K562 (cell line): ENCODE measurements around the gene STRADB. TPM values are rescaled to one million over a fixed set of nuclear protein-coding genes. Genes with fewer than 3 reads are reported as not detected.

Experiments used
- ATAC-seq: fragments of 200-7000 bp; cut with Tn5 transposase; 3 replicates; pipeline ENCODE4 v1.9.1; 2020; ENCODE audit warnings: moderate library complexity
- BruUV-seq: library from RNA; stranded (reverse); fragments of 400-500 nt; replicated peaks from 2 replicates; lab custom pipeline; 2021; lab: Mats Ljungman, UMichigan
- CTCF ChIA-PET: fragments of 300-600 bp; formaldehyde crosslinking; extraction: SDS; loops from one replicate; lab custom pipeline; 2021; ENCODE audit warnings: low intra/inter-chr PET ratio; lab: Yijun Ruan, JAX
- POLR2A ChIA-PET: fragments of 300-600, 350-650 bp; sonication (Branson Sonifier 250); formaldehyde crosslinking; extraction: SDS; loops from one replicate; lab custom pipeline; 2021; ENCODE audit warnings: antibody characterized with exemption, inconsistent platforms; lab: Yijun Ruan, JAX
- DNase-seq, 4 experiments: peaks; one replicate each; pipeline versions ENCODE4 v3.0.0 to v3.0.0-alpha.2; 2011 to 2018; ENCODE audit warnings: low spot score in 3 of 4, mixed read lengths in 3 of 4; ENCODE audit errors: extremely low read depth in 1 of 4
- FAIRE-seq: peaks from 2 replicates; lab custom pipeline; 2011; peaks lifted over from hg19 to GRCh38; lab: Jason Lieb, UNC
- H2AFZ ChIP-seq: 2 replicates; pipeline ENCODE4 v1.6.0; 2011; ENCODE audit warnings: low read depth, low read length, control low read depth, inconsistent platforms
- H3K27ac ChIP-seq: fragments of 200-600 bp; 3 replicates; pipeline ENCODE4 v1.8.0; 2011; ENCODE audit warnings: low read depth, mild to moderate bottlenecking, control low read depth, inconsistent platforms, low read length, moderate library complexity, mixed read lengths; ENCODE audit errors: extremely low read depth
- H3K27me3 ChIP-seq, 2 experiments: fragments of 300-600 bp in 1 of 2; 2 replicates in 1 of 2; 3 replicates in 1 of 2; pipeline versions ENCODE4 v1.6.0 to v1.8.0; 2011; ENCODE audit warnings: inconsistent platforms in 2 of 2, low read length in 2 of 2, mild to moderate bottlenecking in 1 of 2, mixed read lengths in 1 of 2, moderate library complexity in 1 of 2; ENCODE audit not compliant: control insufficient read depth in 2 of 2, insufficient read depth in 2 of 2
- H3K36me3 ChIP-seq: fragments of 300-600 bp; 3 replicates; pipeline ENCODE4 v1.8.0; 2011; ENCODE audit warnings: mild to moderate bottlenecking, low read length, inconsistent platforms; ENCODE audit not compliant: control insufficient read depth, insufficient read depth
- H3K4me1 ChIP-seq, 2 experiments: fragments of 200-600 bp in 1 of 2; replicated peaks in 1 of 2; 2 replicates in 1 of 2; 3 replicates in 1 of 2; pipeline versions ENCODE4 v1.5.1 to v1.8.0; 2011; ENCODE audit warnings: inconsistent platforms in 2 of 2, low read length in 2 of 2, mild to moderate bottlenecking in 1 of 2, mixed read lengths in 1 of 2, moderate library complexity in 1 of 2; ENCODE audit not compliant: control insufficient read depth in 2 of 2, insufficient read depth in 2 of 2
- H3K4me2 ChIP-seq: 2 replicates; pipeline ENCODE4 v1.6.1; 2011; ENCODE audit warnings: low read length, control low read depth, inconsistent platforms, mixed read lengths; ENCODE audit not compliant: insufficient read depth
- H3K4me3 ChIP-seq: fragments of 200-600 bp; sonication (generic), shearing (Covaris generic); 2 replicates; pipeline ENCODE4 v1.5.1; 2016; ENCODE audit warnings: control low read depth, inconsistent platforms
- H3K79me2 ChIP-seq: fragments of 200-600 bp; 3 replicates; pipeline ENCODE4 v1.8.0; 2011; ENCODE audit warnings: low read length, inconsistent platforms; ENCODE audit not compliant: control insufficient read depth, insufficient read depth
- H3K9ac ChIP-seq, 2 experiments: 2 replicates each; pipeline versions ENCODE4 v1.6.0 to v1.6.1; 2011; ENCODE audit warnings: low read depth in 2 of 2, low read length in 2 of 2, control low read depth in 1 of 2, inconsistent platforms in 1 of 2, mild to moderate bottlenecking in 1 of 2, mixed read lengths in 1 of 2; ENCODE audit not compliant: insufficient read depth in 1 of 2
- H3K9me1 ChIP-seq: one replicate; pipeline ENCODE4 v1.6.0; 2011; ENCODE audit warnings: inconsistent platforms, mild to moderate bottlenecking, low read length, moderate library complexity; ENCODE audit not compliant: control insufficient read depth, insufficient read depth
- H3K9me3 ChIP-seq: replicated peaks from 2 replicates; pipeline ENCODE4 v1.5.1; 2011; ENCODE audit warnings: low read depth, low read length, inconsistent platforms; ENCODE audit not compliant: control insufficient read depth, insufficient read depth
- H4K20me1 ChIP-seq: replicated peaks from 2 replicates; pipeline ENCODE4 v1.6.1; 2011; ENCODE audit warnings: low read length, inconsistent platforms, mixed read lengths; ENCODE audit not compliant: control insufficient read depth, insufficient read depth
- DDX20 ChIP-seq: fragments of 450-650 bp; IDR thresholded peaks from 2 replicates; pipeline ENCODE4 v1.6.1; 2016; ENCODE audit warnings: missing genetic modification characterization, low read depth, mild to moderate bottlenecking, missing compliant biosample characterization, moderate library complexity
- KDM2B ChIP-seq: fragments of 250-450 bp; sonication (Bioruptor Pico); IDR thresholded peaks from 2 replicates; pipeline ENCODE4 v1.8.0; 2021; ENCODE audit warnings: mild to moderate bottlenecking, moderate library complexity
- LEF1 ChIP-seq: fragments of 450-650 bp; IDR thresholded peaks from 2 replicates; pipeline ENCODE4 v1.6.1; 2016; ENCODE audit warnings: mild to moderate bottlenecking
- NR3C1 ChIP-seq: sonication (generic); formaldehyde crosslinking; IDR thresholded peaks from 2 replicates; pipeline ENCODE4 v1.8.1; 2022; ENCODE audit warnings: missing genetic modification reagents
- RUNX1 ChIP-seq: sonication (generic); IDR thresholded peaks from 2 replicates; pipeline ENCODE4 v1.6.1; 2016; ENCODE audit warnings: antibody characterized with exemption, low read depth
- SMARCB1 ChIP-seq: IDR thresholded peaks from 2 replicates; pipeline ENCODE4 v1.6.1; 2011; ENCODE audit warnings: improper control_type of control experiment, low read depth; ENCODE audit not compliant: insufficient read length
- TRIM28 ChIP-seq: fragments of 450-650 bp; IDR thresholded peaks from 2 replicates; pipeline ENCODE4 v1.6.1; 2017
- ZNF347 ChIP-seq: fragments of 450-650 bp; formaldehyde crosslinking; IDR thresholded peaks from 2 replicates; pipeline ENCODE4 v1.4.0; 2020; ENCODE audit warnings: low read depth, mild to moderate bottlenecking, moderate library complexity
- ZSCAN32 ChIP-seq: fragments of 450-650 bp; formaldehyde crosslinking; IDR thresholded peaks from 2 replicates; pipeline ENCODE4 v1.4.0; 2020; ENCODE audit warnings: mild to moderate bottlenecking, moderate library complexity
- WGBS: fragments of 100-300 bp; shearing (Covaris generic); methylation state at CpG from one replicate; pipeline ENCODE4 v1.1.6; 2016; ENCODE audit warnings: low coverage, mixed read lengths; ENCODE audit not compliant: insufficient coverage; ENCODE audit errors: missing lambda C conversion rate; 5-methylcytosine and 5-hydroxymethylcytosine counted together
- in situ Hi-C: fragments of 300-500 bp; cut with MboI; formaldehyde crosslinking; loops from 4 replicates; pipeline ENCODE4 v1.15.0; 2018; ENCODE audit warnings: inconsistent platforms, mixed read lengths
- intact Hi-C: fragments of 100-400 bp; cut with micrococcal nuclease; formaldehyde crosslinking; loops from 2 replicates; pipeline ENCODE4 v1.14.2; 2022
- polyA plus RNA-seq, 8 experiments: library from polyadenylated mRNA; depleted of rRNA in 4 of 8; stranded (reverse) in 5 of 8; unstranded in 3 of 8; fragments of >200 nt; fragmentation: Nextera tagmentation in 2 of 8; fragmentation: Illumina TruSeq in 1 of 8; extraction: Ambion mirVana in 2 of 8; extraction: Trizol in 1 of 8; gene quantifications; 2 replicates each; pipeline versions ENCODE4 v1.2.1 to v1.2.3, GENCODE V29; 2011 to 2014; ENCODE audit warnings: inconsistent platforms in 1 of 8, missing spikeins in 1 of 8
- total RNA-seq, 7 experiments: library from RNA; depleted of rRNA in 6 of 7; stranded (reverse); fragments of >200 nt in 6 of 7; fragmentation: Illumina TruSeq in 2 of 7; extraction: Trizol in 2 of 7; gene quantifications; 2 replicates each; pipeline versions ENCODE4 v1.2.1 to v1.2.3, GENCODE V29; 2011 to 2021; ENCODE audit warnings: low replicate concordance in 1 of 7
- TF ChIP-seq, protein P1 (sequence below): sonication (generic); formaldehyde crosslinking; IDR thresholded peaks from 2 replicates; pipeline ENCODE4 v1.8.1; 2022; ENCODE audit warnings: missing genetic modification reagents
- TF ChIP-seq, protein P2 (sequence below): fragments of 250-450 bp; sonication (Bioruptor Pico); IDR thresholded peaks from 2 replicates; pipeline ENCODE4 v1.5.0; 2021
- TF ChIP-seq, protein P3 (sequence below): fragments of 450-650 bp; conservative IDR thresholded peaks from 2 replicates; pipeline ENCODE4 v1.6.1; 2016; ENCODE audit warnings: missing genetic modification characterization, low read depth, mild to moderate bottlenecking, control low read depth, missing compliant biosample characterization
- TF ChIP-seq, protein P4 (sequence below): fragments of 450-650 bp; IDR thresholded peaks from 2 replicates; pipeline ENCODE4 v1.6.1; 2018; ENCODE audit not compliant: partially characterized antibody
- TF ChIP-seq, protein P5 (sequence below): sonication (generic); formaldehyde crosslinking; IDR thresholded peaks from 2 replicates; pipeline ENCODE4 v1.5.0; 2020; ENCODE audit warnings: missing genetic modification reagents

Gene STRADB
- total and polyA plus RNA-seq, 9 of the 15 experiments (the other 6 are each of a cell fraction or from before 2014, with no cell fraction given): 6.9 to 30.6 (median 15.7) TPM

DNA sequence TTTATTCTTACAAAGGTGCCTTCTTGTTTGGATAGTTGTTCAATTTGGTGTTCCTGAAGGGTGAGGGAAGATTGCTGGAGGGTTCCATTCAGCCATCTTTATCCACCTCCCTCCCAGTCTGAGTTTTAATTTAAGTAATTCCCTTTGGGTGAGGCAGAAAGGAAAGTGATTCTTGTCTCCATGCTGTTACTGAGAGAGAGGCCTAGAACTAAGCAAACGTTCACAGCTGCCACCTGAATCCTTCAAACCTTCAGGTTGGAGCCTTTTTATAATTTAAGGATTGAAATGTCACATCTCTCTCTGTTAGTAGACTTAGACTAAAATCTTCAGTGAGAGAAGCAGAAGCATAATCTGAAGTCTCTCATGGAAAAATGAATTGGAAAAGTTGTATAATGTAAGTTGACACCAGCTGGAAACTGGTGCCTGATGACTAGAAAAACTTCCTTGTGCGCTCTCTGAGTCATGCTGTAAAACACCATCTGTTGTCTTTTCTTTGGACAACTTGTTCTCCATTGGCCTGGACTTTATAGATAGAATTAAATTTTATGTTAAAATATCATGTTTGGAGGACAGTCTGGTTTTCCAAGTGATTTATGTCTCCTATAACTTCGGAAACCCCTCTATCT lies 14.6 kb downstream of the STRADB start:
- H3K9me1 ChIP-seq: no peaks in the 10 kb centered on the region
- no TSS peak for BruUV-seq
- in situ Hi-C loops: no loop called here
- TF ChIP-seq RUNX1: no peak
- TF ChIP-seq, protein P1, sequence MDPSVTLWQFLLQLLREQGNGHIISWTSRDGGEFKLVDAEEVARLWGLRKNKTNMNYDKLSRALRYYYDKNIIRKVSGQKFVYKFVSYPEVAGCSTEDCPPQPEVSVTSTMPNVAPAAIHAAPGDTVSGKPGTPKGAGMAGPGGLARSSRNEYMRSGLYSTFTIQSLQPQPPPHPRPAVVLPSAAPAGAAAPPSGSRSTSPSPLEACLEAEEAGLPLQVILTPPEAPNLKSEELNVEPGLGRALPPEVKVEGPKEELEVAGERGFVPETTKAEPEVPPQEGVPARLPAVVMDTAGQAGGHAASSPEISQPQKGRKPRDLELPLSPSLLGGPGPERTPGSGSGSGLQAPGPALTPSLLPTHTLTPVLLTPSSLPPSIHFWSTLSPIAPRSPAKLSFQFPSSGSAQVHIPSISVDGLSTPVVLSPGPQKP (CRISPR knock-in tag): no peak
- no peak for TF ChIP-seq LEF1
- TF ChIP-seq, protein P2, sequence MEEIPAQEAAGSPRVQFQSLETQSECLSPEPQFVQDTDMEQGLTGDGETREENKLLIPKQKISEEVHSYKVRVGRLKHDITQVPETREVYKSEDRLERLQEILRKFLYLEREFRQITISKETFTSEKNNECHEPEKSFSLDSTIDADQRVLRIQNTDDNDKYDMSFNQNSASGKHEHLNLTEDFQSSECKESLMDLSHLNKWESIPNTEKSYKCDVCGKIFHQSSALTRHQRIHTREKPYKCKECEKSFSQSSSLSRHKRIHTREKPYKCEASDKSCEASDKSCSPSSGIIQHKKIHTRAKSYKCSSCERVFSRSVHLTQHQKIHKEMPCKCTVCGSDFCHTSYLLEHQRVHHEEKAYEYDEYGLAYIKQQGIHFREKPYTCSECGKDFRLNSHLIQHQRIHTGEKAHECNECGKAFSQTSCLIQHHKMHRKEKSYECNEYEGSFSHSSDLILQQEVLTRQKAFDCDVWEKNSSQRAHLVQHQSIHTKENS (CRISPR knock-in tag): no peak
- TF ChIP-seq, protein P3, sequence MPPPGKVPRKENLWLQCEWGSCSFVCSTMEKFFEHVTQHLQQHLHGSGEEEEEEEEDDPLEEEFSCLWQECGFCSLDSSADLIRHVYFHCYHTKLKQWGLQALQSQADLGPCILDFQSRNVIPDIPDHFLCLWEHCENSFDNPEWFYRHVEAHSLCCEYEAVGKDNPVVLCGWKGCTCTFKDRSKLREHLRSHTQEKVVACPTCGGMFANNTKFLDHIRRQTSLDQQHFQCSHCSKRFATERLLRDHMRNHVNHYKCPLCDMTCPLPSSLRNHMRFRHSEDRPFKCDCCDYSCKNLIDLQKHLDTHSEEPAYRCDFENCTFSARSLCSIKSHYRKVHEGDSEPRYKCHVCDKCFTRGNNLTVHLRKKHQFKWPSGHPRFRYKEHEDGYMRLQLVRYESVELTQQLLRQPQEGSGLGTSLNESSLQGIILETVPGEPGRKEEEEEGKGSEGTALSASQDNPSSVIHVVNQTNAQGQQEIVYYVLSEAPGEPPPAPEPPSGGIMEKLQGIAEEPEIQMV (tag): no peak
- TF ChIP-seq NR3C1 (CRISPR knock-in tag): no peak
- TF ChIP-seq TRIM28: no peak
- TF ChIP-seq DDX20: no peak
- TF ChIP-seq ZNF347 (CRISPR knock-in tag): no peak
- TF ChIP-seq ZSCAN32: no peak
- no peak for TF ChIP-seq SMARCB1
- TF ChIP-seq, protein P4, sequence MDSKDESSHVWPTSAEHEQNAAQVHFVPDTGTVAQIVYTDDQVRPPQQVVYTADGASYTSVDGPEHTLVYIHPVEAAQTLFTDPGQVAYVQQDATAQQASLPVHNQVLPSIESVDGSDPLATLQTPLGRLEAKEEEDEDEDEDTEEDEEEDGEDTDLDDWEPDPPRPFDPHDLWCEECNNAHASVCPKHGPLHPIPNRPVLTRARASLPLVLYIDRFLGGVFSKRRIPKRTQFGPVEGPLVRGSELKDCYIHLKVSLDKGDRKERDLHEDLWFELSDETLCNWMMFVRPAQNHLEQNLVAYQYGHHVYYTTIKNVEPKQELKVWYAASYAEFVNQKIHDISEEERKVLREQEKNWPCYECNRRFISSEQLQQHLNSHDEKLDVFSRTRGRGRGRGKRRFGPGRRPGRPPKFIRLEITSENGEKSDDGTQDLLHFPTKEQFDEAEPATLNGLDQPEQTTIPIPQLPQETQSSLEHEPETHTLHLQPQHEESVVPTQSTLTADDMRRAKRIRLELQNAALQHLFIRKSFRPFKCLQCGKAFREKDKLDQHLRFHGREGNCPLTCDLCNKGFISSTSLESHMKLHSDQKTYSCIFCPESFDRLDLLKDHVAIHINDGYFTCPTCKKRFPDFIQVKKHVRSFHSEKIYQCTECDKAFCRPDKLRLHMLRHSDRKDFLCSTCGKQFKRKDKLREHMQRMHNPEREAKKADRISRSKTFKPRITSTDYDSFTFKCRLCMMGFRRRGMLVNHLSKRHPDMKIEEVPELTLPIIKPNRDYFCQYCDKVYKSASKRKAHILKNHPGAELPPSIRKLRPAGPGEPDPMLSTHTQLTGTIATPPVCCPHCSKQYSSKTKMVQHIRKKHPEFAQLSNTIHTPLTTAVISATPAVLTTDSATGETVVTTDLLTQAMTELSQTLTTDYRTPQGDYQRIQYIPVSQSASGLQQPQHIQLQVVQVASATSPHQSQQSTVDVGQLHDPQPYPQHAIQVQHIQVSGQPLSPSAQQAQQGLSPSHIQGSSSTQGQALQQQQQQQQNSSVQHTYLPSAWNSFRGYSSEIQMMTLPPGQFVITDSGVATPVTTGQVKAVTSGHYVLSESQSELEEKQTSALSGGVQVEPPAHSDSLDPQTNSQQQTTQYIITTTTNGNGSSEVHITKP: no peak
- TF ChIP-seq, protein P5, sequence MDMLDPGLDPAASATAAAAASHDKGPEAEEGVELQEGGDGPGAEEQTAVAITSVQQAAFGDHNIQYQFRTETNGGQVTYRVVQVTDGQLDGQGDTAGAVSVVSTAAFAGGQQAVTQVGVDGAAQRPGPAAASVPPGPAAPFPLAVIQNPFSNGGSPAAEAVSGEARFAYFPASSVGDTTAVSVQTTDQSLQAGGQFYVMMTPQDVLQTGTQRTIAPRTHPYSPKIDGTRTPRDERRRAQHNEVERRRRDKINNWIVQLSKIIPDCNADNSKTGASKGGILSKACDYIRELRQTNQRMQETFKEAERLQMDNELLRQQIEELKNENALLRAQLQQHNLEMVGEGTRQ (CRISPR knock-in tag): no peak
- TF ChIP-seq KDM2B (CRISPR knock-in tag): no peak

More for the DNA sequence above, 14.6 kb downstream of the STRADB start:
- Histone ChIP-seq H4K20me1 (no peaks in the 10 kb centered on the region), H3K27me3 (no peaks in the 10 kb centered on the region), H3K79me2 (no peaks in the 10 kb centered on the region), H3K4me2 (no peak overlapping the region), H2AFZ (no peak overlapping the region), H3K9me3 (no peaks in the 10 kb centered on the region), H3K9ac (no peak overlapping the region), H3K4me1 (no peaks in the 10 kb centered on the region; a peak in 1 of 5 replicates), H3K27ac (no peak overlapping the region), H3K4me3 (no peak overlapping the region), H3K36me3 (0 out of 3 replicates have a peak, but pooled peaks cover 3% of the 10 kb centered on the region)
- intact Hi-C loops: no loop called here
- FAIRE-seq: no peak
- no peak for ATAC-seq
- POLR2A ChIA-PET: interaction anchor here (1.5 kb wide), 1 partner anchor 9 kb away, joined by 4 read pairs; no protein-coding TSS in a partner anchor
- 39% methylated on average over 3 of the region's 3 CpGs for WGBS
- DNase-seq: no peak
- CTCF ChIA-PET: no interaction called here
